AG08395 (cell line): ENCODE results near the gene MPEG1.

Experiments used
- DNase-seq: peaks from one replicate; pipeline ENCODE4 v3.0.0; 2012; ENCODE audit warnings: mixed read lengths, low spot score

Gene MPEG1

GRCh38 chr11:59218893-59219292 is 6.2 kb upstream of the MPEG1 start:
- DNase-seq, result no peak

DNA sequence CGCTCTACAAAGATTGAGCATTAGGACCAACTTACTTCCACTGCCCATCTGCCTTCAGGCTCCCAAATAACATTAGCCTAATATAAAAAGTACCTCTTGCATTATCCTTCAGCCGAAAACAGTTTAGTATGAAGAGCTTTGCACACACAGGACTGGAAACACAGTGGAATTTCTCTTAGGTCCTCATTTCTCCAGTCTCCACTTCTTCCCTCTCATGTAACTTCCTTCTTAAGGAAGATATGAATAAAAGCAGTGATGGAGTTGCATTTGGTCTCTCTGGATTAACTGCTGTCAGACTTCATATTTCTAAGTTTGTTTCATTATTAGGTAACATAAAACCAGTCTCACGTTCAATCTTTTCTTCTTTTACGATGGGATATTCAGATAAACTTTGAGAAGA is 5.6 kb upstream of the MPEG1 start:
- DNase-seq, result no peak

GRCh38 chr11:59216641-59217564 is 4.2 kb upstream of the MPEG1 start:
- peak; percentile 48 for DNase-seq

DNA sequence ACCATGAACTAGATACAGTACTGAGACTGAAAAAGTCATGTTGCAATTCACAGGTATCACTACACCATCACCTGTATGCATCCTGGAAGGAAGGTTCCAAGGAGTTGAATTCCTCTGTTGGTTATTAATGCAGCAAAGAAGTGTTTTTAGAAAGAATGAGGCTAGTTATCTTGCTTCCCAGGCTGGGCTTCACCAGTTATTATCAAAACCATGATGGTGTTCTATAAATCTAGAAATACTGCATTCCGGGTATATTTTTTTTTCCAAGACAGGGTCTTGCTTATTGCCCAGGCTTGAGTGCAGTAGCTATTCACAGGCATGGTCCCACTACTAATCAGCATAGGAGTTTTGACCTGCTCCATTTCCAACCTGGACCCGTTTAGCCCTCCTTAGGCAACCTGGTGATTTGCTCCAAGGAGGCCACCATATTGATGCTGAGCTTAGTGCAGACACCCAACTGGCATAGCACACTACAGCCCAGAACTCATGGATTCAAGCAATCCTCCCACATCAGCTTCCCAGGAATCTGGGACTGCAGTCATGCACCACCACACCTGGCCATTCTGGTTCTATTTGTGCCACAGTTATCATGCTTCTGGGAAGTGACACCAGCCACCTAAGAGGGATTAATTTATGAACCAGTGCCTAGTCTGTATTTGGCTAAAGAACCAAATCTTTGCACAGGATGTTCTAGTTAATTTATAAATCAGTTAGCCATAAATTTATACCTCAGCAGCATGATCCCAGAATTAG is 1.6 kb upstream of the MPEG1 start:
- DNase-seq, result no peak

DNA sequence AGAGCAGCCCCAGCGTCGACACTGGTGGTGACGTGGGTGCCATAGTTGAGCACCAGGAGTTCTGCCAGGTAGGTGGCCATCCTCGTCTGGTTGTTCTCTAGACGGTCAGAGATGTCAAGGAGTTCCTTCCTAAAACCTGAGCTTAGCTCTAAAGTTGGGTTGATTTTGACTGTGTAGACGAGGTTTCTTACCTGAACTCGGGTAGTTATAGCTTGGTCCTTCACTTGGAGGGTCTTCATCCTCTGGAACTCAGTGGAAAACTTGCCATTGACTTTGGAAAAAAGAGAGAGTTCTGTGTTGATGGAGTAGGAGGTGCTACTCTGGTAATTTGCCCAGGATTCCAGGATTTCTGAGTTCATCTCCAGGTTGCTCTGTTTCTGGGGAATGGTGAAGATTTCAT is 505 bp downstream of the MPEG1 start:
- DNase-seq, result no peak

GRCh38 chr11:59208956-59209355 is 3.8 kb downstream of the MPEG1 start:
- no peak for DNase-seq

DNA sequence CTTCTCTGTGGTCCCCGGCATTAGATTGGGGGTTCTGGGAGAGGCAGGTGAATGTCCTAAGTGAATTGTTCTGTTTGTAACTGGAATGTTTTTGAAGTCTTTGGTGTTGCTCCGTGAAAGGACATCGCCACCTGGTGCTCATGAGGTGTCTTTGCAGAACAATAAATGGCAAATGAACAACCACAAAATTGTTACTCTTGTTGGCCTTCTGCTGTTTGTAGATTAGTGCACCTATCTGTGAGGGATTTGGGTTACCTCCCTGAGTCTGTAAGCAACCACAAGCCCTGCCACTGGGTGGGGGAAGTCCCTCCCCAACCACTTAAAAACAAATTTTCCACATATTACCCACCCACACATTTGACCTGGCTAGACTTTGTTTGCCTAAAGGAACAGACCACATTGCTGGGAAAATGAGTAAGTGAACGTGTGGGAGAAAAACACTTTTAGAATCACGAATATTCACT is 4.7 kb downstream of the MPEG1 start:
- DNase-seq, result peak; percentile 57

GRCh38 chr11:59206635-59207034 is 6.1 kb downstream of the MPEG1 start:
- peak; percentile 49 for DNase-seq

GRCh38 chr11:59205648-59206047 is 7.1 kb downstream of the MPEG1 start:
- DNase-seq, result no peak

GRCh38 chr11:59204746-59205145 is 8.0 kb downstream of the MPEG1 start:
- peak; percentile 50 for DNase-seq

DNA sequence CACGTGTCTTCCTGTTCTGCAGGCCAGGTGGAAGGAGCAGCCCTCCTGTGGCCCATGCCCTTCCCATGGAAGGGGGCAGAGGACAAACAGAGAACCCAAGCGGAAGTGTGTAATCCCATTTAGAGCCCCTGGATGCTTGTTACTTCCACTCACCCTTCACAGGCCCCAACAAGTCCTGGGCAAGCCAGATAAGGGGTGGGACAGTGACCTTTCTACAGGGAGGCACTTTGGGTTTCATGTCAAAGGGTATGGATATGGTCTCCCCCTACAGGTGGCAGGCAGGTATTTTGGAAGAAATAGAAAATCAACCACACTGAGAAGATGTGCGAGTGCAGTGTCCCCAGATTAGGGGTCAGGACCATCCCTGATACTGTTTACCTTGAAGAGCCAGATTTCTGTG is 11.4 kb downstream of the MPEG1 start:
- no peak for DNase-seq

DNA sequence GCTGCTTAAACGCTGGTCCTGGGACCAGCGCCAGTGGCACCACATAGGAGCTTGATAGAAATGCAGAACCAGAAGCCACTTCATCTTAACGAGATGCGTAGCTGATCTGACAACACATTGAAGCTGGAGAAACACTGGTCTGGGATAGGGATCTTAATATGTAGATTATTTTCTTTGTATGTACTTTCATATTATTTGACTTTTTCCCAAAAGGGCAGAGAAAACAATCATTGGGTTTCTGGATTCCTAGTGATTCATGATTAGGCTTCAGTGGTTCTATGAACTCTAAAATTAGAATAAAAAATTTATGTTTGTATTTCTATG is 12.3 kb downstream of the MPEG1 start:
- no peak for DNase-seq

DNA sequence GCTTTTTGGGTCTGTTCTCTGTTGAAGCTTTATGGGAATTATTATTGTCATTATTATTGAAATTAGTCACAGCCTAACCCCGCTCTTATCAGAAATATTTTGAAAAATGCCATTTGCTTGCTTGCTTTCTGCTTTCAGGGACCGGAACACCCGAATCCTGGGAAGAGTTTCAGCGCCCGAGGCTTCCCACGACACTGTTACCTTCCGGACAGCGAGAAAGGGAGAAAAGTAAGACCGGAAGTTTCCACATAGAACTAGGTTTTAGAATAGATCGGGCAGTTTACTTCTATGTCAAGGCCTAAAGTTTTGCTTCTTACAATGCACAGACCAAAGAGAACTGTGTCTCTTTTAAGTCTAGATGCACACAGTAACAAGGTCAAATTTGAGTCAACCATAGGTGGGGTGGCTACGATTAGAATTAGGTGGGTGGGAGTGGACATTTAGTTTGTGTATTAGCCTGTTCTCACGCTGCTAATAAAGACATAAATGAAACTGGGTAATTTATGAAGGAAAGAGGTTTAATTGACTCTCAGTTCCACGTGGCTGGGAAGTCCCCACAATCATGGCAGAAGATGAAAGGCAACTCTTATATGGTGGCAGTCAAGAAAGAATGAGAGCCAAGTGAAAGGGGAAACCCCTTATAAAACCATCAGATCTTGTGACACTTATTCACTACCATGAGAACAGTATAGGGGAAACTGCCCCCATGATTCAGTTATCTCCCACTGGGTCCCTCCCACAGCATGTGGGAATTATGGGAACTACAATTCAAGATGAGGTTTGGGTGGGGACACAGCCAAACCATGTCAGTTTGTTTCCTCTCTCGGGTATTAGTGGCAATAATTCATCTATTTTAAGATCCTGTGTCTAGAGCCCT is 12.9 kb downstream of the MPEG1 start:
- DNase-seq, result no peak

DNA sequence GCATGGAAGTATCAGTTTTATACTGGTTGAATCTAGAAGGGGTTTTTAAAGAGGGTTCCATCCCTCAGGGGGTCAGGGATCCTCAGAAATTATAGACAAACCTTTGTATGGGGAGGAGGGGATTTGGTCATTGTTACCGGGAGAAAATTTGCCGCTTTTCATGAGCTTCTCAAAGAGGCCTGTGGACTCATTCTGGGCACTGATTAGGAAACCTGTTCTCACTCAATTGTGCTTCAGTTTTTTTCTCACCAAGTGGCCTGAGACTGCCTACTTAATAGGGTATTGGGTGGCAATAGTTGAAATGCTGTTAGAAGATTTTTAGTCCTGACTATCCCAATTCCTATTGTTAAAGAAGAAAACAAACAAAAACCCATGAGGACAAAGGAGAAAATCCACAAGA is 14.0 kb downstream of the MPEG1 start:
- no peak for DNase-seq

DNA sequence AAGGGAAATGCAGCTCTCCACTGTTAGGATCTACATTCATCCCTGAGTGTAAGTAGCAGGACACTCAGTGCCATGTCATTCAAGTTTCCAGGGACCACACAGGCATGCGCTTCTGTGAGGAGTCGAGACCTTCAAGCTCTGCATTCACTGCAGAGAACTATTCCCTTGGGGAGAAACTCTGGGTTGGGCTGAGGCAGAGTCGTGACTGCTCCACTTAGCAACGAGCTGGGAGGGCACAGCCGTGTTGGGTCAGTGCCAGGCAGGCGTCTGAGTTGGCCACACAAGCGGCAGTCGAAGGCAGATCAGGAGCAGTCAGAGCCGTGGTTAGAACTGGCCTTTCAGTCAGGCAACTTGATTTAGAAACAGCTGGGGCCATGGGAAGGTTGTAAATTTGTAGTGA is 14.7 kb downstream of the MPEG1 start:
- DNase-seq, result peak; percentile 89

GRCh38 chr11:59196777-59197176 is 15.9 kb downstream of the MPEG1 start:
- no peak for DNase-seq

- no peak for DNase-seq
Measured at GRCh38 chr11:59195586-59195985, 17.1 kb downstream of the MPEG1 start.

- no peak for DNase-seq
Measured at GRCh38 chr11:59193587-59194130, 19.1 kb downstream of the MPEG1 start.

- no peak for DNase-seq
Measured at GRCh38 chr11:59192446-59193020, 20.2 kb downstream of the MPEG1 start.

DNA sequence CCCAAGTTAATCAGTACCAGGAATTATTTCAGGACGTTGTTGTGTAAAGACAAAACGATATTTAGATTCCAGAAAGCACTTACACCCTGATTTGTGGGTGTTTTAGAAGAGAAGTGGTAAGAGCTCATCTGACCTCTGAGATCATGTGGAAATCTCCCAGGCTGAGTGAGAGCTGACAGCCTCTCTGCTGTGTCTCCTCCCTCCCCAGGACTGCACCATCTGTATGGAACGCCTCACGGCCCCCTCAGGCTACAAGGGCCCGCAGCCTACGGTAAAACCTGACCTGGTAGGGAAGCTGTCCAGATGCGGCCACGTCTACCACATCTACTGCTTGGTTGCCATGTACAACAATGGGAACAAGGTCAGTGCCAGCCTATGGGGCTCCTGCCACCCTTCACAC is 20.8 kb downstream of the MPEG1 start:
- no peak for DNase-seq

DNA sequence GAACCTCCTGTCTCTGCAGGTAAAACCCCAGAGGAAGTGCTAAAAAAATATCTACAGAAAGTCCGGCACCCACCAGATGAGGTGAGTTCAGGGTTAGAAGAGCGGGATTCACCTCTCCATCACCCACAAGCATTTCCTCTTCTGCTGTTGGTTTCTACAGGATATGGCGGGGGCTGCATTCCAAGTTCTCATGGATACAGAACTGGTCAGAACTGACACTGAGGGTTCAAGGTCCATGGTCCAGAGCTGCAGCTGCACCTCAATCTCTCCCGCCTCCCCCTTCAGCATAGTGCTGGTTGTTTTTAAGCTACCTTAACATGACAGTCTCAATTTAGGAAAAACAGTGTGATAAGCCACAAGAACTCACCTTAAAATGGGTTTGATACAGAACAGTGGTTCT is 21.6 kb downstream of the MPEG1 start:
- DNase-seq, result no peak

DNA sequence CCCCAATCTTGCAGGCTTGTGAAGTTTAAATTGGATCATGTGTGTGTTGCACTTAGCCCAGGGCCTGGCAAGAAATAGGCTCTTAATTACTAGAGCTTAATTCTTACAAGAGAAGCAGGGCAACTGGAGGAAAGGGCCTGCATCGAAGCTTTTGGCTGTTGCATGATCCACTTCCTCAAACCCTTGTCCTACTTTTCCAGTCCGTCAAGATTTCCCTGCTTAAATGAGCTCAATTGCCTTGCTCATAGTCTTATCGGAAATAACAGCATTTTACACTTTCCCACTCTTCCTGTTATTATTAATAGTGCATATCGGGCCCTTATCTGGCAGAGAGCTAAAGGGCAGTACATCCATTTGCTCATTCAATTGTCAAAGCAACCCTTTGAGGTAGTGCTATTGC is 22.7 kb downstream of the MPEG1 start:
- no peak for DNase-seq
